Testis (tissue), 2 donors: ENCODE data around the gene AVL9.

ENCODE experiments used
- CTCF ChIP-seq, 3 experiments: fragments of 450-650 bp in 2 of 3; fragments of 200-600 bp in 1 of 3; sonication (generic) in 1 of 3; IDR thresholded peaks; one replicate each; pipeline ENCODE4 v1.5.1; 2016 to 2019; ENCODE audit warnings: antibody characterized with exemption in 3 of 3, mild to moderate bottlenecking in 2 of 3, moderate library complexity in 1 of 3
- POLR2A ChIP-seq: fragments of 450-650 bp; IDR thresholded peaks from one replicate; pipeline ENCODE4 v1.6.1; 2017; ENCODE audit warnings: antibody characterized with exemption, mild to moderate bottlenecking, moderate library complexity

GRCh38 chr7:32479574-32480200 lies 15.6 kb upstream of the AVL9 start:
- TF ChIP-seq CTCF (IDR thresholded peaks at IDR 0.05) (peak; percentile 28 to 66 (median 63)), POLR2A (no peak)
